Upper lobe of left lung (tissue), 4 donors: ENCODE measurements around the gene RBM23.

ENCODE experiments used
- POLR2A ChIP-seq, 4 donors: fragments of 450-650 bp; IDR thresholded peaks; one replicate each; pipeline ENCODE4 v1.5.1; 2016 to 2017; ENCODE audit warnings: antibody characterized with exemption in 4 of 4, mild to moderate bottlenecking in 2 of 4
- TF ChIP-seq, protein P1 (sequence below), 6 experiments: fragments of 450-650 bp in 4 of 6; fragments of 200-600 bp in 2 of 6; sonication (generic) in 2 of 6; IDR thresholded peaks; one replicate each; pipeline ENCODE4 v1.5.1; 2016 to 2019; ENCODE audit warnings: antibody characterized with exemption in 6 of 6

DNA sequence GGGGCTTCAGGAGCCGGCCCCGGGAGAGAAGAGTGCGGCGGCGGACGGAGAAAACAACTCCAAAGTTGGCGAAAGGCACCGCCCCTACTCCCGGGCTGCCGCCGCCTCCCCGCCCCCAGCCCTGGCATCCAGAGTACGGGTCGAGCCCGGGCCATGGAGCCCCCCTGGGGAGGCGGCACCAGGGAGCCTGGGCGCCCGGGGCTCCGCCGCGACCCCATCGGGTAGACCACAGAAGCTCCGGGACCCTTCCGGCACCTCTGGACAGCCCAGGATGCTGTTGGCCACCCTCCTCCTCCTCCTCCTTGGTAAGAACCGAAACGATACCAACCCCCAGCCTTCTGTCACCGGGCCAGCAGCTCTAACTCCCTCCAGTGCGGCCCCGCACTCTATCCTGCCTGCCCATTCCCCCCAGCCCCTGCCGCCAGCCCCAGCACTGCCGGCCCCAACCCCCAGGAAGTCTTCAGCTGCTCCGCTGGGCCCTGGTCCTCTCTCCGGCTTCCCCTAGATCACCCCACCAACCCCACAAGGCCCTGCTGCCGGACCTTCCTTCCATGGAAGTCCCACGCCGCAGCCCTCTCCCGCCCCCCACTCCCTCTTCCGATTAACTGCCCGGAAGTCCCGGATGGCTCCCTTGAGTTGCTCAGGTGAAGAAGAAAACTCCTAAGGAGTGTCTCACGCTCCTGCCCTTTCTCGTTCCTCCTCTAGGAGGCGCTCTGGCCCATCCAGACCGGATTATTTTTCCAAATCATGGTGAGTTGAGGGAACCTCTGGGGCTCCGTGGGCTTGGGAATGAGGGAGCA lies 46.7 kb downstream of the RBM23 start:
- TF ChIP-seq, protein P1, sequence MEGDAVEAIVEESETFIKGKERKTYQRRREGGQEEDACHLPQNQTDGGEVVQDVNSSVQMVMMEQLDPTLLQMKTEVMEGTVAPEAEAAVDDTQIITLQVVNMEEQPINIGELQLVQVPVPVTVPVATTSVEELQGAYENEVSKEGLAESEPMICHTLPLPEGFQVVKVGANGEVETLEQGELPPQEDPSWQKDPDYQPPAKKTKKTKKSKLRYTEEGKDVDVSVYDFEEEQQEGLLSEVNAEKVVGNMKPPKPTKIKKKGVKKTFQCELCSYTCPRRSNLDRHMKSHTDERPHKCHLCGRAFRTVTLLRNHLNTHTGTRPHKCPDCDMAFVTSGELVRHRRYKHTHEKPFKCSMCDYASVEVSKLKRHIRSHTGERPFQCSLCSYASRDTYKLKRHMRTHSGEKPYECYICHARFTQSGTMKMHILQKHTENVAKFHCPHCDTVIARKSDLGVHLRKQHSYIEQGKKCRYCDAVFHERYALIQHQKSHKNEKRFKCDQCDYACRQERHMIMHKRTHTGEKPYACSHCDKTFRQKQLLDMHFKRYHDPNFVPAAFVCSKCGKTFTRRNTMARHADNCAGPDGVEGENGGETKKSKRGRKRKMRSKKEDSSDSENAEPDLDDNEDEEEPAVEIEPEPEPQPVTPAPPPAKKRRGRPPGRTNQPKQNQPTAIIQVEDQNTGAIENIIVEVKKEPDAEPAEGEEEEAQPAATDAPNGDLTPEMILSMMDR (IDR thresholded peaks at IDR 0.05) = peak; percentile 88 to 95 (median 92)
- TF ChIP-seq POLR2A (IDR thresholded peaks at IDR 0.05) = no peak
